HG03025 (cell line): ENCODE measurements around the gene GRK5.

Experiments
- ATAC-seq: cut with Tn5 transposase; IDR thresholded peaks from one replicate; pipeline ENCODE4 v1.9.1; 2021; ENCODE audit warnings: mild to moderate bottlenecking, moderate library complexity; ENCODE audit not compliant: unreplicated experiment, low FRiP score

Gene GRK5

GRCh38 chr10:119333146-119333792 lies 125.9 kb downstream of the GRK5 start:
- ATAC-seq: no peak

- no peak for ATAC-seq
These were observed 128.4 kb downstream of the GRK5 start for GRCh38 chr10:119335671-119336353.

DNA sequence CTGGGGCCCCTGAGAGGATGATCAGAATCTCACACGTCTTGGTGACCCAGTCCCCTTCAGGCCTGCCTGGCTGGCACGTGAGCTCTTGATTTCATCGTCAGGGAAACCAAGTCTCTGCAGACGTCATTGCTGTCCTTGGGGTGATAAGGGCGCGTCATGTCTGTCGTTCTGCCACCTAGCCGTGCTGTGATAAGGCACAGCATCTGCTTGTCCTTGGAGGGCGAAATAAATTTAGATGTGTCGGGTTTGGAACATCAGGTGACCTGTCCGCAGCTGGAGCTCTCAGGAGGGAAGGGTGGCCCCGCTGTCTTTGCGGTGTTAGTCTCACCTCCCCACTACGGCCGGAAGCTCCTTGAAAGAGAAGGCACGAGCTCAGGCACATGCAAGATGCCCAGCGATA lies 129.2 kb downstream of the GRK5 start:
- ATAC-seq: no peak

GRCh38 chr10:119337223-119337622 lies 129.9 kb downstream of the GRK5 start:
- no peak for ATAC-seq

DNA sequence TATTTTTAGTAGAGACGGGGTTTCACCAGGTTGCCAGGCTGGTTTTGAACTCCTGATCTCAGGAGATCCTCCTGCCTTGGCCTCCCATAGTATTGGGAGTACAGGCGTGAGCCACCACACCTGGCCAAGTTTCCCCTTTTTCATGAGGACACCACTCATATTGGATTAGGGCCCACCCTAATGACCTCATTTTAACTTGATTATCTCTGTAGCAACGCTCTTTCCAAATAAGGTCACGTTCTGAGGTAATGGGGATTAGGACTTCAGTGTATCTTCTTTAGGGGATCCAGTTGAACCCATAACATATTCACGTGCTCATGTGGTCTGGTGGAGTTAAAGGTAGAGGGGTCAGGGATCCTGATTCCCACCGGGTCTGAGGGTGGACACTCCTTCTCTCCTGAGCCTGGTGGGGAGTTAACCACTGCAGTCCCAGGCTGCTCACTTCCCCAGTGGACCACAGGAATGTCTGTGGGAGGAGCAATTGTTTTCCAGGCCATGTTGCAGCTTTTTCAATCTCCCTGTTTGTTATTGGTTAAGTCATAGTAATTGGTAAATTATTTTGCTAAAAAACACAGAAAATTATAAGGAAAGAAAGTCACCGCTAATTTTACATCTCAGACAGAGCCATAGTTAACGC lies 130.5 kb downstream of the GRK5 start:
- no peak for ATAC-seq

- no peak for ATAC-seq
These were observed 131.7 kb downstream of the GRK5 start for GRCh38 chr10:119339109-119339508.

DNA sequence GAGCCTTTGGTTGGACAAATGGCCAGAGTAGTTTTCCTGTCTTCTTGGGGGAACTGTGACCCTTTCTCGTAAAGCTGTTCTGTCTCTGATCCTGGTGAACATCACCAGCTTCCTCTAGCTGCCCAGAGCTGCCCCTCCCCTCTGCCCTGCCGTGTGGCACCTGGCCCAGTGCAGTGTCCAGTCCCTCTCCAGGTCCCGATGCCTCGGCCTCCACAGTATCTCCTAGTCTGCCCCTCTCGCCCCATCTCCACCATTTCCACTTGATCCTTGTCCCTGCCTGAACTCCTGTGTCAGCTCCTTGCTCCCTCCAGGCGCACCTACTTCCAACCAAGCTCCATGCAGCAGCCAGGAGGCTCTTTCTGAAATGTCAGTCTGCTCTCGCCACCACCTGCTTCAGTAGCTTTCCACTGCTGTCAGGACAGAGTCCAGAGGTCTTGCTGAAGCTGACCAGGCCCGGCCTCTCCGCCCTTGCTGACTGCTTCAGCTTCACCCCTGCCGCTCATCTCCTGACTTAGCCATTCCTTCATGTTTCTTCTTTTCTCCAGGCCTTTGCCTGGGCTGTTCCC lies 133.6 kb downstream of the GRK5 start:
- ATAC-seq: no peak

DNA sequence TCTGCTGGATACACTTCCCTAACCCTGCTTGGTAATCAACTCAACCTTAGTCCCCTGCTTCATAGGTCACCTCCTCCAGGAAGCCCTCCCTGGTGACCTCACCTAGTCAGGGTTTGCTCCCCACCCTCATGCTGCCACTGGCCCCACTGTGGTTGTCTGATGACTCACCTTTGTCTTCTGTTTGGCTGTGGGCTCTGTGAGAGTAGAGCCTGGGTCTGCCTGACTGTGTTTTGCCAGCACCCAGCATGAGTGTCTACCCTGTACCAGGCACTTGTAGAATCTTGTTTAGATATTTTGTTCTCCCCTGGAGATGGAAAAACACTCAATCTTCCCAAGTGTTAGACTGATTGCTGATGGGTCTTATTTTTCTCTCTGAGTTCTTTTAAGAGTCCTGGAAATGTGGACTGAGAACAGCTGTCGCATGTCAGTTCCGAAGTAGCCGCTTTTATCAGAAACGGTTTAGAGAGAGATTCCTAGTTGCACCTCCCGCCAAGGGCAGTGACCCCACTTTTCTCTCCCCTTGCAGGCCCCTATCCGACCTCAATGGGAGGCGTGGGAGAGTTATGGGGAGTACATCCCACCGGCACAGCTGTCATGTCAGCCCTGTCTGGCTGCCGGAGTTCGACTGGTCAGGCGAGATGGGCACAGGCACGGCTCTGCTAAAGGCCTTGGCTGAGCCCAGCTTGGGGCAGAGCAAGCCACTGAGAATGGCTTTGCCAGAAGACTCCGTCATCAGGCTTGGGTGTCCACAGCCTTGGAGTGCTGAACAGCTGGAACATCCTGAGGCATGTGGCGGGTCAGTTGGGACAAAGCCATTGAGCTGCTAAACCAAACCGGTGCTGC lies 134.3 kb downstream of the GRK5 start:
- no peak for ATAC-seq

- no peak for ATAC-seq
These were observed 135.0 kb downstream of the GRK5 start for GRCh38 chr10:119342335-119342734.

GRCh38 chr10:119343011-119343601 lies 135.7 kb downstream of the GRK5 start:
- ATAC-seq: no peak

GRCh38 chr10:119344381-119344780 lies 137.0 kb downstream of the GRK5 start:
- no peak for ATAC-seq

DNA sequence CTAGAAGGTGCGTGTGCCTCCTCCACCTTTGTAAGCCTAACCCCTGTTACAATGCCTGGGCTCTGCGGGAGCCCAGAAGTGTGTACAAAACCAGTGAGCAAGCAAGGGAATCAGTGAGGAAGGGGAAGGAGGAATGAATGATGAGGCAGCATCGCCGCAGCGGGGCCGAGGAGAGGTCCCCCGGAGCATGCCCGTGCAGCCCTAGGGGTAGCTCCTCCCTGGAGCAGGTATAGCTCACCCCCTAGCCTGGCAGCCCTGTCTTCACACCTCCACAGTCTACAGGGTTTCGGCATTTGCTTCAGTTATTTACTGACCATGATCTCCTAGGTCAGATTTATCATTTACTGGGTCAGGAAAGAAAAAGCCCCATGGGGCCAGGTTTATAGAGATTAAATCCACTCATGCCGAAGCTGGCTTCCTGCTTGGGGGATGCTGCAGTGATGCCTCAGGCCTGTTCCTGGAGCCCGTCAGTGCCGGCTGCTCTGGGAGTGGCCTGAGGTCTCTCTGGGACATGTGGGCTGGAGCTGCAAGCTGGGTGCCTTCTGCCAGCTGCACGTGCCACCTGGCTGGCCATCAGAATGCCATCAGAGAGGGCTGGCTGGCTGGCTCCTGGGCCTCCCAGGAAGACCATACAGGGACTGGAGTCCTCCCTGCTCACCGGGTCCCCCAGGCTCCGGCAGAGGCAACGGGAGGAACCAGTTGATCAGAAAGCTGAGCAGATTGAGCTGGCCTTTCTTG lies 138.9 kb downstream of the GRK5 start:
- ATAC-seq: no peak

DNA sequence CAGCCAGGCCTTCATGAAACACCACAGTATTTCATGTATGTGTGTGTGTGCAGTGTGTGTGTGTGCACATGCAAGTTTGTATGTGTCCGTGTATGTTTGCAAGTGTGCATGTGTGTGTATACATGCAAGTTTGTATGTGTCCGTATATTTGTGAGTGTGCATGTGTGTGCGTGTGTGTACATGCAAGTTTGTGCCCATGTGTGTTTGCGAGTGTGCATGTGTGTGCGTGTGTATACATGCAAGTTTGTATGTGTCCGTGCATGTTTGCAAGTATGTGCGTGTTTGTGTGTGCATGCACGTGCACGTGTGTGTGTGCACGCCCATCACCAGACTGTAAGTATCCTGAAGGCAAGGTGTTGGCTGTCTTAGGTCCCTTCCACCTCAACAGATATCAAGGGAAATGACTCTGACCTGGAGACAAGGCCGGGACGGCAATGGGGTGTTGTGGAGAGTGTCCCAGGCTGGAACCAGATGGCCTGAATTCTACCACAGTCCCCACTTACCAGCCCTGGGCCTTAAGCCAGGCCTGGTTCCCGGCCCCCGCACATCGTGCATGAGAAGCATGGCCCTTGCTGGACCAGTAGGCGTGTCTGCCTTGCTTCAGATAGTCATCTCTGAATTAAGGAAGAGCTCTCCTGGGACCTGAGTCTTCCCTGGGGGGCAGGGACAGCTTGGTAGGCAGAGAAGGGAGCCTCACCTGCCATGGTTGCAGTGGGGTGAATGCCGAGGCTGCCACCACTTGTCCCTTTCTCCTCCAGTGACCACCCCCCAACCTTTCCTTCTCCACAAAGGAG lies 140.0 kb downstream of the GRK5 start:
- ATAC-seq: no peak

DNA sequence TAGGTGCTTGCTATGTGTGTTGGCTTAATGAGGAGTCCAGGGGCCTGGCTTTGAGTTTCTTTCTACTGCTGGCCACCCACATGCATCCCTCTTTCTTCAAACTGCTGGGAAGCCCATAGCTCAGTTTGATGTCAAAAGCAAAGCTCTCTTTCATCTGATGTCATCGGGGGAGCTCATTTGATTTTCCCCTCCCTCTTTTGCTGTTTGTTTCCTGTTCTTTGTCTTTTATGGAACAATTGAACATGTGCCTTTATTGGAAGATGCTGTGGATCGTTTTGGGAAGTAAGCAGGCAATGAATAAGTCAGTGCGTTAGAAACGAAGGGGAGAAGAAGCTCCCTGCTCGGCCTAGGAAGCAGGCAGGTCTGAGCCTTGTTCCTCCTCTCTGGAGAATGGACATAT lies 140.7 kb downstream of the GRK5 start:
- no peak for ATAC-seq

- no peak for ATAC-seq
These were observed 141.3 kb downstream of the GRK5 start for GRCh38 chr10:119348516-119349240.

- no peak for ATAC-seq
These were observed 142.0 kb downstream of the GRK5 start for GRCh38 chr10:119349341-119349740.

DNA sequence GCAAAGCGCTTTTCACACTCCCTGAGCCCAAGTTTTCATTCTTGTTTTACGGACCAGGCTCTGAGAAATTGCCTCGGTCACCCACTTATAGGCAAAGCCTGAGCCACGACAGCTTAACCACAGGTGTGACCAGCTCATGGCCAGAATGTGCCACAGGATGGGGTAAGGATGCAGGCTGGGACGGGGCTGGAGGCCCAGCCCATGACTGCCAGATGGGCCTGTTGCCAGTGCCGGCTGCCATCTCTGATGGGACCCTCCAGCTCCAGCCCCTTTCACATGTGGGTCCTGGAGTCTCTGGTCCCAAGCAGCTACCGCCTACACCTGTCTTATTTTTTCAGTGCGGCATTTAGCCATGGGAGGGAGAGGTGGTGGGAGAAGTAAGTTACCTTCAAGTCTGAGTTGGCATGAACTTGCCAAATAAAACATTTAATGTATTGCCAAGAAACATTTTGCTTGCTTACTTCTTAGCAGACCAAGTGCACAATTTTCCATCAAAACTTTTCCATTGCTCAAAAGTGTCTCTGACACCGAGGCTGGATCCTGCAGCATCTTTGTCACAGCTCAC lies 142.6 kb downstream of the GRK5 start:
- no peak for ATAC-seq
